Head of caudate nucleus (tissue), 42 donors: Measurements from ENCODE around the gene TMEM212.
A peak's percentile ranks its signal among the peaks of the same experiment; 100 is the strongest.

ENCODE experiments used
- DNase-seq, 42 donors: peaks; one replicate each; pipeline versions ENCODE4 v3.0.0 to v3.0.0-alpha.2; 2020 to 2021; ENCODE audit warnings: mixed read lengths in 7 of 42
- intact Hi-C: fragments of 100-400 bp; cut with DNase I; formaldehyde crosslinking; loops from one replicate; pipeline ENCODE4 v1.15.0; 2022

The TMEM212 gene

DNA sequence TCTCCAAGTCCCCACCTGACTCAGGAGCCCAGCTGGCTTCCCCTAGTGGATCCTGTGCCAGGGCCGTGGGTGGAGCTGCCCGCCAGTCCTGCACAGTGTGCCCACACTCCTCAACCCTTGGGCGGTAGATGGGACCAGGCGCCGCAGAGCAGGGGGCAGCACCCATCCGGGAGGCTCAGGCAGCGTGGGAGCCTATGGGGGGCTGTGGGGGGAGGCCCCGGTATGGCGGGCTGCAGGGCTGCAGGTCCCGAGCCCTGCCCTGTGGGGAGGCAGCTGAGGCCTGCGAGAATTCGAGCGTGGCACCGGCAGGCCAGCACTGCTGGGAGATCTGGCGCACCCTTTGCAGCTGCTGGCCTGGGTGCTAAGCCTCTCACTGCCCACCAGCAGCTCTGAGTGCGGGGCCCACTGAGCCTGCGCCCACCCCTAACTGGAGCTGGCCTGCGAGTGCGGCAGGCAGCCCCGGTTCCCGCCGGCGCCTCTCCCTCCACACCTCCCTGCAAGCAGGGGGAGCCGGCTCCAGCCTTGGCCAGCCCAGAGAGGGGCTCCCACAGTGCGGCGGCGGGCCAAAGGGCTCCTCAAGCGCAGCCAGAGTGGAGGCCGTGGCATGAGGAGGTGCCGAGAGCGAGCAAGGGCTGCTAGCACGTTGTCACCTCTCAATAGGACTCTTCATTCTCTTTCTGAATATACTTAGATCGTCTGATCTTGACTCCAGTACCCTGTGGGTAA is 64.0 kb downstream of the TMEM212 start:
- peak in 1 of 42 donors; percentile 6 for DNase-seq
- intact Hi-C loops: no loop called here

DNA sequence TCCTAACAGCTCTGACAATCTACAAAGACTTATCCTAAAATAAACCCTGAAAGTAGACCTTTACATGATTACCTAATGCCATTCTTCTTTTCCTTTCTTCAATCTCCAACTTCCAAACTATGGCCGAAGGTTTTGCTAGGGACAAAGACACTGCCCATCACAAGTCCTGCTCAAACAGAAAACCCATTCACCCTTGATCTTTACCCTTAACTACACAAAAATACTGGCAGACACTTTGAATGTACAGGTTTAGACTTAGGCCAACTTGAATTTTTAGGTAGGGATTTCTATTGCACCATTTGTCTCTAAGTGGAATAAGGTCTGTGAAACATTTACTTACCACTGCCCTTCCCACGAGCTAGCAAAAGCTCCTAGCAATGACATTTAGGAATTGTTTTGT is 64.6 kb downstream of the TMEM212 start:
- DNase-seq: no peak
- intact Hi-C loops: no loop called here

DNA sequence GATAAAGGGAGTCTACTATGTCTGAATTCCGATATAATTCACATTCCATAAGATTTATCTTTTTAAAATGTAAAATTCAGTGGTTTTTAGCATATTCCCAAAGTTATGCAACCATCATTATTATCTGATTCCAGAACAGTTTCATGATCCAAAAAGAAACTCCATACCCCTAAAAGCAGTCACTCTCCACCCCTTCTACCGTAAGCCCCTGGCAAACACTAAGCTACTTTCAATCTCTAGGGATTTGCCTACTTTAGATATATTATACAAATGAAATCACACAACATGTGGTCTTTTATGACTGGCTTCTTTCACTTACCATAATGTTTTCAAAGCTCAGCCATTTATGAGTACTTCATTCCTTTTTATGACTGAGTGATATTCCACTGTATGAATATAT is 65.6 kb downstream of the TMEM212 start:
- no peak for DNase-seq
- intact Hi-C loops: no loop called here
